ENCODE results near the gene KISS1.
A peak's percentile ranks its signal among the peaks of the same experiment; 100 is the strongest.

KISS1 gene

GRCh38 chr1:204225841-204226735 lies 29.8 kb upstream of the KISS1 start:
- no peak for TF ChIP-seq JUND (IDR thresholded peaks at IDR 0.05; ENCODE audit: low read depth)
- in situ Hi-C loops (cut with HindIII; ENCODE audit: low pct_unique_long_range_greater_than_20kb, low sequenced_read_pairs) = no loop called here
- peak; percentile 81 to 82 for DNase-seq (ENCODE audit: low read depth in 1 of 2, low spot score in 1 of 2)

GRCh38 chr1:204224655-204225054 lies 28.4 kb upstream of the KISS1 start:
- no peak for DNase-seq (ENCODE audit: low read depth in 1 of 2, low spot score in 1 of 2)
- no peak for TF ChIP-seq JUND (IDR thresholded peaks at IDR 0.05; ENCODE audit: low read depth)
- in situ Hi-C loops (cut with HindIII; ENCODE audit: low pct_unique_long_range_greater_than_20kb, low sequenced_read_pairs) = no loop called here

GRCh38 chr1:204223129-204223860 lies 27.0 kb upstream of the KISS1 start:
- in situ Hi-C loops (cut with HindIII; ENCODE audit: low pct_unique_long_range_greater_than_20kb, low sequenced_read_pairs) = no loop called here
- no peak for TF ChIP-seq JUND (IDR thresholded peaks at IDR 0.05; ENCODE audit: low read depth)
- DNase-seq (ENCODE audit: low read depth in 1 of 2, low spot score in 1 of 2) = no peak

DNA sequence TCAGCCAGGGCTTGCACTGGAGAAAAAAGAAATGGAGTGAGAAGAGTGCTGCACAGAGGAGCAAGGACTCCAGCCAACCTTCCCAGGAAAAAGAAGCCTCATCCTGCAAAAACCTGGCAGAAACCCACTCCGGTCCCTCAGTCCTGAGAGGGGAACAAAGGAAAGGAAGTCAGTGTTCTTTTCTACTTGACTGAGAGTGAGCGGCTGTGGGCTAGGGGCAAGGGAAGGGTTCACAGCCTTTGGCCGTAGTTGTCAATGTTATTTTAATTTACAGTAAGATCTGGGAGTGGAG lies 26.4 kb upstream of the KISS1 start:
- in situ Hi-C loops (cut with HindIII; ENCODE audit: low pct_unique_long_range_greater_than_20kb, low sequenced_read_pairs) = no loop called here
- TF ChIP-seq JUND (IDR thresholded peaks at IDR 0.05; ENCODE audit: low read depth) = no peak

DNA sequence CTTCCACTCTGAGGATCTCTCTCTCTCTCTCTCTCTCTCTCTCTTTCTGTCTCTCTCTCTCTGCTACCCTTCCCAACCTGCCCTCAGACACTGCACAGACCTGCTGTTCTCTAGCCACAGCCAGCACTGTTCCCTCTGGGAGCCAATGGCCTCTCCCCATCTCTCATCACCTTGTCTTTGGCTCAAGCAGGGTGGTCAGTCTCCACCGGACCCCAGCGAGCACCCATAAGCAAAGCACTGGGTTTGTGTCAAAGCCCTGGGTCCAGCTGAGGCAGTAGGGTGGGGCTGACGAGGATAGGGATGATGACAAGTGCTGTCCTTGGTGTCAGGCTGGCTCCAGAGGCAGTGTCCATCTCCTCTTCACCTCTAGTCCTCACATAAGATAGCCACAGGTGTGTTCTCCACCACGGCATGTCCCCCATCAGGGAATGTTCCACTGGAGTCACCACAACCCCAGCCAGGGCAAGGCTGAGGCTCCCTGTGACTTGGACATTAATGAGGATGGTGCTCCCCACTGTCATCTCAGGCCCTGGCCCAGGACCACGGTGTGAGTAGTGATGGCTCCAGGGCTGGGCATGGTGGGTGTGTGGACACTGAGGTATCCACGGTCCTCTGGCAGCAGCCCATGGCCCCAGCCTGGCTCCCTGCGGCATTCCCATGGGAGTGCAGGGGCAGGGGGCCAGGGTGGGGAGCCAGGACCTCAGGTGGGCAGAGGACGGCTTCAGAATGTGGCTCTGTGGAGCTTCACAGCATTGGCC lies 25.9 kb upstream of the KISS1 start:
- no peak for TF ChIP-seq JUND (IDR thresholded peaks at IDR 0.05; ENCODE audit: low read depth)
- in situ Hi-C loops (cut with HindIII; ENCODE audit: low pct_unique_long_range_greater_than_20kb, low sequenced_read_pairs) = no loop called here
- DNase-seq (ENCODE audit: low read depth in 1 of 2, low spot score in 1 of 2) = no peak

More for the DNA sequence above, 26.4 kb upstream of the KISS1 start:
- no peak for DNase-seq (ENCODE audit: low read depth in 1 of 2, low spot score in 1 of 2)

DNA sequence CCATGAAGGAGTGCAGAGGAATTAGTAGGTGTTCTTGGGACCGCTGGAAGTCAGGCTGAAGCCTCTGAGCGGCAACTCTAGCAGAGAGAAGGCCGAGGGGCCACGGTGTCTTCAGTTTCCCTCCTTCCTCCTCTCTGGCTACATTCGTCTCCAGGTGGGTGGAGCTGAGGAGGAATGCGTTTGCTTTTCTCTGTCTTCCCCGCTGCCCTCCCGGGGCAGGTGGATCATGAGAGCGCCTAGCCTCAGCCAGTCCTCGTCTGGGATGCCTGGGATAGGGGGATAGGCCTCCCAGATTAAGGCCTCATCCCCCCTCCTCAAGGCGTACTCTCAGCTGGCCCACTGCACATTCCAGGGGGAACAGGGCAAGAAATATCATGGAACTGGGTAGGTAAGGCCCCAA lies 25.0 kb upstream of the KISS1 start:
- DNase-seq (ENCODE audit: low read depth in 1 of 2, low spot score in 1 of 2) = no peak
- no peak for TF ChIP-seq JUND (IDR thresholded peaks at IDR 0.05; ENCODE audit: low read depth)
- in situ Hi-C loops (cut with HindIII; ENCODE audit: low pct_unique_long_range_greater_than_20kb, low sequenced_read_pairs) = no loop called here

DNA sequence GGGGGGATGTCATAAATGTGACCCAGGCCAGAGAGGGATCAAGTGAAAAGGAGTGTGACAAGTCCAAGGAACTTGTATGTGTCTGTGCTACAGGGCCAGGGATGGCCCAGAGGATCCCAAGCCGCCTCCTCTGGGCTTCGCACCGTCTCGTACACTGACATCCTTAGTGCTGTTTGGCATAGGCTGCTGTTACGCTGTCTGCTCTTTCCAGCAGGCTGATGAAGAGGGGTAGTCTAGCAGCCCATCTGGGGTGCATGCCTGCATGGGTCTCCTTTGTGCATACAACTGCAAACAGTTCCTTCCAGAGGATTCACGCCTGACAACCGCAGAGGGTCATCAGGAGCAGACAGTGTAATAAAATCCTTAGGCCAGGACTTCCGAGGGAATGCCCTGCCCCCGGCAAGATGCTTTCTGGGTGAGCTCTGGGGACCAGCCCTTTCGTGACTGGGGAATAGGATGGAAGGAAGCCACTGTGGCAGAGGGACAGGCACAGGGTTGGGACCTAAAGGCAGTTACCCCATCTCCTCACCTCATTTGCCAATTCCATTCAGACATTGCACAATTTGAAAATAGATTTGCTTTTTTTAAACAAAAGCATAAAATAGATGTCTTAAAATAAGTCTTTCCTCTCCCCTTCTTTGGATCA lies 23.8 kb upstream of the KISS1 start:
- TF ChIP-seq JUND (IDR thresholded peaks at IDR 0.05; ENCODE audit: low read depth) = no peak
- in situ Hi-C loops (cut with HindIII; ENCODE audit: low pct_unique_long_range_greater_than_20kb, low sequenced_read_pairs) = no loop called here
- DNase-seq (ENCODE audit: low read depth in 1 of 2, low spot score in 1 of 2) = no peak

DNA sequence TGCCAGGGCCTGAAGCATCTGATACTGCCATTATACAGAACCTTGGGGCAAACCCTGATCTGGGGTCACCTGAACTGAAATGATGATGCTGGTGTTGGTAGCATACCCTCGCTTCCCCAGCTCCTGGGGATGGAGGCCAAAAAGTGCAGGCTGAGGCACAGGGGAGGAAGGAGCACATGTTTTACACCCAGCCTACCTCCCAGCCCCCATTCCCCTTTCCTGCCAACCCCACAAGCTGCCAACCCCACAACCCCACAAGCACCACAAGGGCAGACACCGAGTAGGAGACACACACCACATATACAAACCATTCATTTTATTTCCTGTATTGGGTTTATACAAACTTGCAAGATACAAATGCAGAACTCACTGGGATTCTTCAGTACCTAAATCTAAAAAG lies 22.3 kb upstream of the KISS1 start:
- in situ Hi-C loops (cut with HindIII; ENCODE audit: low pct_unique_long_range_greater_than_20kb, low sequenced_read_pairs) = no loop called here
- TF ChIP-seq JUND (IDR thresholded peaks at IDR 0.05; ENCODE audit: low read depth) = no peak
- no peak for DNase-seq (ENCODE audit: low read depth in 1 of 2, low spot score in 1 of 2)

- in situ Hi-C loops (cut with HindIII; ENCODE audit: low pct_unique_long_range_greater_than_20kb, low sequenced_read_pairs) = no loop called here
- no peak for DNase-seq (ENCODE audit: low read depth in 1 of 2, low spot score in 1 of 2)
- TF ChIP-seq JUND (IDR thresholded peaks at IDR 0.05; ENCODE audit: low read depth) = no peak
Measured at GRCh38 chr1:204217648-204218000, 21.3 kb upstream of the KISS1 start.

- no peak for TF ChIP-seq JUND (IDR thresholded peaks at IDR 0.05; ENCODE audit: low read depth)
- in situ Hi-C loops (cut with HindIII; ENCODE audit: low pct_unique_long_range_greater_than_20kb, low sequenced_read_pairs) = no loop called here
- DNase-seq (ENCODE audit: low read depth in 1 of 2, low spot score in 1 of 2) = no peak
Measured at GRCh38 chr1:204216880-204217647, 20.8 kb upstream of the KISS1 start.

DNA sequence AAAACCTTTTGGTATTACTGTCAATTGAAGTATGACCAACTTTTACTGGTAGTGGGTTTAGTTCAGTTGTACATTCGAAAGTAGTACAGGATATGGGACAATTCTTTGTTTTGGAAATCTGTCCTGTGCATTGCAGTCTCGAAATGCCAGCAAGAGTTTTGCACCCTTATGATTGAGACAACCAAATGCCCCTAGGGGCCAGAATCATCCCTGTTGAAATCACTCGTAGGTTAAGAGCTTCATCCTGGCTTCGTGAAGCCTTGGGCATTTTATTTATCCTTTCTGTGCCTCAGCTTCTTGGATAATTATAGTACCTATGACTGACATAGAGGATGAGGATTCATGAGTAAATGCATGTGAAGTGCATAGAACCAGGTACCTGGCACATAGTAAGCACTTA lies 19.9 kb upstream of the KISS1 start:
- in situ Hi-C loops (cut with HindIII; ENCODE audit: low pct_unique_long_range_greater_than_20kb, low sequenced_read_pairs) = no loop called here
- no peak for TF ChIP-seq JUND (IDR thresholded peaks at IDR 0.05; ENCODE audit: low read depth)
- DNase-seq (ENCODE audit: low read depth in 1 of 2, low spot score in 1 of 2) = no peak

All from T47D (cell line).